ENCODE results near the gene ATG7.

DNA sequence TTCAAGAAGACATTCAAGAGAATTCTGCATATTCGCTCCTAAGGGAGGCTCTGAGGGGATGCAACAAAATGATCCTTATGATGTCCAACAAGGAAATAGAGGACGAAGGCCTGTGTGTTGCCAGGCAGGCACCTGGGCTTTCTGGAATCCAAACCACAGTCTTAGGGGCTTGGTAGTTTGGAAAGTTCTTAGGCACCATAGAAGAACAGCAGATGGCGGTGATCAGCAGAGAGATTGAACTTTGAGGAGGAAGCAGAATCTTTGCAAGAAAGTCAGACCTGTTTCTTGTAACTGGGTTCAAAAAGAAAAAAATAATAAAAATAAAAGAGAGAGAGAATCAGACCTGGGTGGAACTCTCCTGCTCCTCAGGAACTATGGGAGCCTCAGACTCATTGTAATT lies 11.7 kb upstream of the ATG7 start:
- TF ChIP-seq CTCF (IDR thresholded peaks at IDR 0.05), result no peak
- TF ChIP-seq POLR2A (IDR thresholded peaks at IDR 0.05), result no peak
- TF ChIP-seq EP300 (IDR thresholded peaks at IDR 0.05), result no peak
- TF ChIP-seq POLR2AphosphoS5 (IDR thresholded peaks at IDR 0.05), result no peak
